Bone marrow (tissue), 2 donors: Measurements from ENCODE around the gene HACD4.

Source experiments
- DNase-seq, 2 donors: peaks; one replicate each; lab custom pipeline; 2025; lab: John Stamatoyannopoulos, UW

The HACD4 gene

DNA sequence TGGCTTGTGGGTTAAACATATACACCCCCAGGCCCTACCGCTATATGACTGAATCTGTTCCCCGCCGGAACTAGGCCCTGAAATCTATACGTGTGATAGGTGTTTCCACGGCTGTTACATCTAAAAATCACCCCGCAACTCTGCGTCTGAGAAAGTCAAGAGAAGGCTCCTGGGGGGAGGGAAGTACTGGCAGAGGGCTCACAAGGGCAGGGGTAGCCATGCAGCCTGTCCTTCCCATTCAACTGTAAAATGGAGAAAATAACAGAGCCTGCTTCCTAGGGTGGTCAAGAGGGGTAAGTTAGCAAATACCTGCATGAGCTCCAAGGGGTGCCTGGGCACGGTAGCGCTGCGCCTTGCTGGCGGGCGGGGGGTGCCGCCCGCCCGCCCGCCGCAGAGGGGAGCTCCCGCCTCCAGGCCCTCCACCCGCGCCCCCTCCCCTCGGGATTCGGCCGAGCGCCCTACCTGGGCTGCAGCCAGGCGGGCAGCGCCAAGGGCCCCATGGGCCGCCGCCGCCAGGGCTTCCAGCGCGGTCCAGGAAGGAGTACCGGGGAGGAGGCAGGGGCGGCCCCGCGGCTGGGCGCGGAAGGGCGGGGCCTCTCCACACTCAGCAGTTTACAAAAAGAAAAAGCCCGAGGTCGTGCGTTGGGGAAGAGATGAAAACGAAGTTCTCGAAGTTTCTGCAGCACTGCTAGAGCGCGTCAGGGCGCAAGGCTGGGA lies at the start of gene HACD4:
Gene HACD4, minus strand, starts transcription at position 550 of the 717 bp plus-strand sequence. Its CDS starts 50 bp downstream, at position 500.
- peak; percentile 28 to 46 for DNase-seq

DNA sequence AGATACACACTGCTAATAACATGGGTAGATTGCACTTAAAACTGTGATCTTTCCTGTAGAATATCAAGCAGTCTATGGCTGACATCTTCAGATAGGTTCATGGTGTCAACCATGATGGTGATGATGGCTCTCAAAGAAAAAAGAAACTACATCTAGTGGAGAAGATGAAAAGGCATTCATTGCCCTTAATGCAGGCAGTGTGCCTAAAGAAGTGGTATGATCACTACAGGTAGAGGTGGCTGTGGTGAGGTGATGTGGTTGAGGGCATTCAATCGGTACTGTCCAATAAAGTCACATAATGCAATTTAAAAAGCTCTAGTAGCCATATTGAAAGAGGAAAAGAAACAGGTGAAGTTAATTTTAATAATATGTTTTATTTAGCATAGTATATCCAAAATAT lies 49.4 kb upstream of the HACD4 start:
- no peak for DNase-seq

DNA sequence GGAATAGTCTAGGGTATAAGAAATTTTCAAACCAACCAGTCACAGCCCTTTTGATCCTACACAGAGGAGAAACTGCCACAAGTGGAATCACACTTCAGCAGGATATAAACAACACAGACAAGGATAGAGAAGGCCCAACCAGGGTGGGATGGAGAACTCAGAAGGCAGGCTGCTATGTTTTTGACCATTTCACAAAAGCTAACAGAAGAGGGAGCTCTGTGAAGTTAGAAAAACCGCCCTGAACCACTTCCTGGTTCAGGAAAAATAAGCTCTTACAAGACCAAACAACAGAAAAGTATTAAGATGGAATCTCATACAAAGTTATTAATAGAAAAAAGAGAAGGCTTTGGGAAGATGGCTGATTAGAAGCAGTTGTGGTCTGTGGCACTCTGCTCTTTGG lies 47.3 kb upstream of the HACD4 start:
- no peak for DNase-seq

- no peak for DNase-seq
These were observed 46.3 kb upstream of the HACD4 start, which contains the start of gene IFNB1 for GRCh38 chr9:21077781-21078180. Gene IFNB1, minus strand, starts transcription at chr9:21077942. Its CDS starts 73 bp downstream, at chr9:21077869.

DNA sequence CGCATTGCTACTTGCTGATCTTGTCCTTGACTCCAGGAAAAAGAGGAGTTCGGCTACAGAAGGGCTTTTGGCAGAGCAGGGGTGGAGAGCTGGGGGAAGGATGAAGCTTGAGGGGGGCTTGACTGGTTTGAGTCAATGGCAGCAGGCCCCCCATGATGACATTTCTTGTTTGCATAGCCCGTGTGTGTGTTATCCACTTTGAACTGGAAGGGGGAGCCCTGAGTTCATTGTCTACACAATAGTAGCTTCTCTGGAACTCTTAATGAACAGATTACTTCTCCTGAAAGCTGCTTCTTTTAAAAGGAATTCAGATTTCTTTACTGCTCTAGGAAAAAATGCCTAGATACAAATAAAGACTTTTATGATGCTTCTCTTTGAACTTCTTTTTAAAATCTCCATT lies 44.0 kb upstream of the HACD4 start:
- peak in 1 of 2 donors; percentile 16 for DNase-seq

DNA sequence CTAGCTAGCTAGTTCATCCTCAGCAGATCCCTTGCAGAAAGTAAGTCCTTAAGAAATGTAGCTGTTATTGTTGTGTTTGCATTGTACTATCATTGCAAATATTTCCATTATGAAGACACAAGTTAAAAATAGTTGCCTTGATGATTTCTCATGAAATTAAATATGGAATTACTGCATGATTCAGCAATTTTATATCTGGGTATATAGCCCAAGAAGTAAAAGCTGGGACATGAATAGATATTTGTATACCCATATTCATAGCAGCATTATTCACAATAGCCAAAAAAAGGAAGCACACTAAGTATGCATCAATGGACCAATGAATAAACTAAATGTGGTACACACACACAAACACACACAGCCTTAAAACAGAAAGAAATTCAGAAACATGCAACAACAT lies 39.5 kb upstream of the HACD4 start:
- DNase-seq: no peak

DNA sequence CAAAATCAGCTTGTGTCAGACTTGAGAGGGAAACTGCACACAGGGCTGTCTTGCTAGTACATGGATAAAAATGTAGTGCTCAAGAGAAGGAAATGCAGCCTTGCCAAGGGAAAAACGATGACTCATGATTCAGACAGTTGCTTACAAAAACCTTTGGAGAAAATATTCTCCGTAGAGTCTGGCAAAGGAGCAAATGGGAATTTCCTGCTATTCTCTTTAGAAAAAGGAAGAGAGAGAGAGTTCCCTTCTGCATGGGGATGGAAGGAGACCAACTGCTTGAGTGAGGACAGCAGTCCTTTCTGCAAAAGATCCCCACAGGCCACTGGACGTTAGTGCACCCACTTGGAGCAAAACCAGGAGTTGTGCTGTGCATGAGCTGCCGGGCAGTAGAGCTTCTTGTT lies 38.7 kb upstream of the HACD4 start:
- DNase-seq: peak in 1 of 2 donors; percentile 55

- DNase-seq: peak in 1 of 2 donors; percentile 38
These were observed 29.6 kb upstream of the HACD4 start for GRCh38 chr9:21060919-21061561.

DNA sequence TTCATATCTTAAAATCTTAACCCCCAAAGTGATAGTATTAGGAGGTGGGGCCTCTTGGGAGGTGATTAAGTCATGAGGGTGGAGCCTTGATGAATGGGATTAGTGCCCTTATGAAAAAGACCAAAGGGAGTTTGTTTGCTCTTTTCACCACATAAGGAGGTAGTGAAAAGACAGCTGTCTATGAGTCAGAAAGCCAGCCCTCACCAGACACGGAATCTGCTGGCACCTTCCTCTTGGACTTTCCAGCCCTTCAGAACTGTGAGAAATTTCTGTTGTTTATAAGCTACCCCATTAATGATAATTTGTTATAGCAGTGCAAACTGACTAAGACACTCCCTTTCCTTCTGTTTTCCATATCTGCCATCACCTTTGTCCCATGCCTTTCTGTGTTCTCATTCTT lies 25.5 kb upstream of the HACD4 start:
- no peak for DNase-seq

GRCh38 chr9:21053851-21054250 lies 22.4 kb upstream of the HACD4 start:
- peak in 1 of 2 donors; percentile 31 for DNase-seq

GRCh38 chr9:21047281-21047691 lies 15.8 kb upstream of the HACD4 start:
- no peak for DNase-seq

DNA sequence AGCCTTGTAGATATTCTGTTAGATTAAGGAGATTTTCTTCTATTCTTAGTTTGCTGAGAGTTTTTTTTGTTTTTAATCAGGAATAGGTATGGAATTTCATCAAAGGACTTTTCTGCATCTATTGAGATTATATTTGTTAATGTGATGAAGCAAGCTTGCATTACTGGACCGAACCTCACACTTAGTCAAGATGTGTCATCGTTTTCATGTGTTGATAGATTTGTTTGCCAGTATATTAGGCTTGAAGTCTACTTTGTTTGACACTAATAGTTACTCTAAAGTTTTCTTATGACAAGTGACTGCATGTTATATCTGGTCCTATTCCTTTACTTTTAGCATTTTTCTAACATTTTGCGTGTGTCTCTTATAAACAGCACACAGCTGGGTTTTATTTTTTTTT lies 12.4 kb upstream of the HACD4 start:
- DNase-seq: no peak

DNA sequence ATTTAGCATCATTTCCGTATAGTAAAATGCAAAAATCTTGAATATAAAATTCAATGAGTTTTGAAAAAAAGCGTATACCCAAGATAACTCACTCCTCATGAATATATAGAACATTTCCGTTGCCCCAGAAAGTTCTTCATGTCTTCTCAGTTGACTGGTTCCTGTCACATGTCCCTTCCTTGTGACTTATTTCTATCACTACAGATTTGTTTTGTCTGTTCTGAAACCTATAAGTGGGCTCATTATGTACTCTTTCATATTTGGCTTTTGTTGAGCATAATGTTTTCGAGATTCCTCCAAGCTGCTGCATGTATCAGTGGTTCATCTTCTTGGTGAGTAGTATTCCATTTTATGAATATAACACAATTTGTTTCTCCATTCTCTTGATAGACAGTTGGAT lies 11.0 kb upstream of the HACD4 start:
- no peak for DNase-seq

DNA sequence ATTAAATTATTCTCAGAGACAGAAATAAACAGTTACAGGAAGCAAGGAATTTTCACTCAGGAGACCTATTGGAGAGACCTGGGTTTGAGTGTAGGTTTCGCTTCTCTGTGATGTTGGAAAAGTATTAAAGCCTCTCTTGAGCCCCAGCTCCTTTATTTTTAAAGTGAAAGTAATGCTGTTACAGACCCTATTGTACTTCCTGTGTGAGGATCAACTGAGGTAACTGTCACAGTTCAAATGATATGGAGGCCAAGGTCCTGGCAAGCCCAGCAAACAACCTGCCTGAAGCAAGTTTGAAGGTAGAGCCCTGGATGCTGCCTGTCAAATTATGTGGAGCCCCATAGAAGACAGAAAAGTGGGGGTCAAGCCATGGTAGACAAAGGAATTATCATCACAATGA lies 7.9 kb upstream of the HACD4 start:
- DNase-seq: no peak

DNA sequence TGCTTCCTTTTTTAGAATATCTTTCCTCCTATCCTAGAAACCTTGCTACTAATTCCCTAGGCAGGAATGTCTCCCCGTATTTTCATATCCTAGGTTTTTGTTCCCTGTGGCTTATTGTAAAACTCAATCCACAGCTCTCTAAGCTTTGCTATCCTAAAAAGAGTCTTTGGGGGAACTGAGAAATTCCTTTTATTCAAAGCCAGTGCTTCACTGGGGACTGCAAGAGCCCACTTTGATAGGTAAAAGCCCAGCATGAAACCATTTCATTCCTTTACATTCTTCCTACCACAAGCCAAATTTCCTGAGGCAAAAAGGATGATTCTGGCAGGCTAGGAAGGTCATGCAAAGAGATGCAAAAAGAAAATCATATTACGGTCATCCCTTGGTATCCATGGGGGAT lies 5.8 kb upstream of the HACD4 start:
- no peak for DNase-seq

DNA sequence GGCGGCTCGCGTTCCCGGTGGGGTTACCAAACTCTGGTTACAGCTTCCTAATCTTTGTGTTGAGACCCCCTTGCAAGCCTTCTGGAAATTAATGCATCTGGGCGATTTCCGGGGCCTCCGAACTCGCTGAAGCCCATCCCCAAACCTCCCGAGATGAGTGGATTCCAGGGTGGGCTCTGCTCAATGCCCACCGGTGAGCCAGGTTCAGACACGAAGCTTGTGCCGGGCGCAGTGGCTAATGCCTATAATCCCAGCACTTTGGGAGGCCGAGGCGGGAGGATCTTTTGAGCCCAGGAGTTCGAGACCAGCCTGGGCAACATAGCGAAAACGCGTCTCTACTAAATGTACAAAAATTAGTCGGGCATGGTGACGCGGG lies 356 bp upstream of the HACD4 start:
- DNase-seq: no peak

DNA sequence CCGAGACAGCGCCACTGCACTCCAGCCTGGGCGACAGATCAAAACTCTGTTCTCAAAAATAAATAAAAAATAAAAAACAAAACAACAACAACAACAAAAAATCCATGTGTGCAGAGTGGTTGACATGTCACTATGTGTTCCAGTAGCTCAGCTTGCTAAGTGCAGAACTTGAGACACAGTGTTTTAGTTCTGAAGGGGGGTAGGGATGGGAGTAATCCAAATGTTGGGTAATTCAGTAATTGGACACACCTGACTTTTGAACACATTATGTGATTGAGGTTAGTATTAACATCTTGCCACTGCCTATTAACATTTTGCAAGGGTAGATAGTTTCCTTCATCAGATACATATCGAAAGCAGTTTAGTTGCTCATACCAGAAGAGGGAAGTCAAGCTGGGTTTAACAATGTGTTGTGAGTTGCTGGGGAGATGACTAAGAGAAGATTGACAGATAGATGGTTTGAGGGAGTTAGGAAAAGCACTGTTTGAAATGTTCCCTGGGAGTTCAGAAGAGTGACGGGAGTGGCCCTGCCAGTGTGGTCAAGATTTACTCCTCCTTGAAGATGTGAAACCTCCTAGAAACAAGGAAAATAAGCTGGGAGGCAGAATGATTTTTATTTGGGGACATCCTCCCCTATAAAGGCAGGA lies 928 bp downstream of the HACD4 start:
- peak; percentile 34 to 86 for DNase-seq

DNA sequence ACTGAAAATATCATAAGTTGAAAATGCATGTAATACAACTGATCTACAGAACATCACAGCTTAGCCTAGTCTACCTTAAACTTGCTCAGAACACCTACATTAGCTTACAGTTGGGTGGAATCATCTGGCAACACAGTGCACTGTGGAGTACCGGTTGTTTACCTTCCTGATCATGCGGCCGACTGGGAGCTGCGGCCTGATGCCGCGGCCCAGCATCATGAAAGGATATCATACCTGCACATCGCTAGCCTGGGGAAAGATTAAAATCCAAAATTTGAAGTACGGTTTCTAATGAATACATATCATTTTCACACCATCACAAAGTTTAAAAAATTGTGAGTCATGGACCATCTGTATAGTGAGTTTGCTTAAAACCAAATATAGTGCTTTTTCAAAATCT lies 1.8 kb downstream of the HACD4 start:
- DNase-seq: no peak

DNA sequence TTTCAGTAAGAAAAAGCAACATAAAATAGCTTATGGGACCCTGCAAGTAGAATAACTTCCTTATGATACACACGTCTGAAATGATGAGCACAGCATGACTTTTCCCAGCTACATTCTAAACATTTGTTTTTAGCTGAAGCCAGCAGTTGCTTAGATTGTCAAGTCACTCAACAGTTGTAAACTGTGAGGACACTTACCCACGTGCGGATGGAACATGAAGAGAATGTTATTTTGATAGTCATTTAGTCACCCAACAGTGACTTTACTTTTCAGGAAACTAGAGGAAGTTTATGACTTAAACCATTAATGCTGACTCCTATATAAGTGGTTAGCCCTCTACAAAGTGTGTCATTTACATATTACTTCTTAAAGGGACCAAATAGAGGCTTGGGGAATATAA lies 3.0 kb downstream of the HACD4 start:
- peak in 1 of 2 donors; percentile 56 for DNase-seq

DNA sequence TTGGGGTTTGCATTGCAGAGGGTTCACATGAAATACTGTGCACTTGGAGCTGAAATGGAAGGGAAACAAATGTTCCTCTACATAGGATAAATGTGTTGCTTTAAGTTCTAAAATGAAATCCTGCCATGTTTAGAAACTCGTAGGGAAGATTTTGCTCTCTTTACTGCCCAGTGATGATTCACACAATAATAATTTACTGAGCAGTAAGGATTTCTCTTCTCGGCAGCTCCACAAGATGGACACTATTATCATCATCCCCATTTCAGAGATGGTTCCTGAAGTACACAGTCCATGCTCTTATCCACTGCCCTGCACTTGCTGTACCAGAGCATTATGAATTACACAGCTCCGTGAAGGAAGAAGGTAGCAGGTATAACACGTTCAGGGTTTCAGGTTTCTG lies 4.1 kb downstream of the HACD4 start:
- no peak for DNase-seq

DNA sequence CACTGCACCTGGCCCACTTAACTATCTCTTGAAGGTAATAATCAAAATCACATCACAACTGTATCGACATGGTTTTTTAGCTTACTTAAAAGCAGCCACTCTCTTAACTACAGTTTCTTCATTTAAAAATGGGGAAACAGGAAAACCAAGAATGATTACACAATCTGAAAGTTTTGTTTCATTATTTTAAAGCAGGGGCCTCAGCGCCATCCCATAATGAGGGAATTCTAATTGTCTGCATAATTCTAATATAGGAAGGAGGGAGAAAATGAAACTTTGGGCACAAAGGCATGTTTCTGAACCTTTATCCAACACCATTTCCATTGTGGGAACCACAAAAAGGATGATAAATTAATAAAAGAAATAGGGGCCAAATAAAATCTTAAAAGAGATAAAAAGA lies 7.6 kb downstream of the HACD4 start:
- DNase-seq: no peak

DNA sequence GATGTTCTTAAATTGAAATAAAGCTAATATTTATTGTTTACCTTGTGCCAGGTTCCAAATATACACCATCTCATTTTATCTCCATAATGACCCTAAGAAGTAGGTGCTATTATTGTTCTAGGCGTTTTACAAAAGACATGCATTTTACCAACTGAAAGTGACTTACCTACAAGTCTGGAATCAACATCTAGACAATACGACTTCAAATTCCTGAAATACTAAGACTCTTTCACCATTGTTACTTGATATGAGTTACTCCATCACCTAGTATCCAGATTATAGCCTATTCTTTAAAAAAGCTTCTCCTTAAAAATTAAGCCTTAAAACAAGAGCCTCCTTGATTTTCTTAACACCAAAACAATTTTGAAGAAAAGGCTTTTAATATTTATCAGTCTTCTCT lies 13.3 kb downstream of the HACD4 start:
- no peak for DNase-seq
